ENCODE measurements around the gene EPHB3.

The EPHB3 gene

DNA sequence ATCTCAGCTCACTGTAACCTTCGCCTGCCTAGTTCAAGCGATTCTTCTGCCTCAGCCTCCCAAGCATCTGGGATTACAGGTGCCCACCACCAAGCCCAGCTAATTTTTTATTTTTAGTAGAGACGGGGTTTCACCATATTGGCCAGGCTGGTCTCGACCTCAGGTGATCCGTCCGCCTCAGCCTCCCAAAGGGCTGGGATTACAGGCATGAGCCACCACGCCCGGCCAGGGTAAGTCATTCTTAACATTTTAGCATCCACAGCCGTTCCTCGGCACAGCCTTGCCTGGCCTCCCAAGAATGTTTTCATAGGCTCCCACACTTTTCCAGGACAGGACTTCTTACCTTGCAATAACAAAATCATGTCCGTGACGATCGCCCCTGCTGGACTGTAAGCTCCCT lies 8.7 kb upstream of the EPHB3 start:
- Histone ChIP-seq H3K9me3 (ENCODE audit: control insufficient read depth, low read length) (no peaks in the 10 kb centered on the region), H3K4me2 (ENCODE audit: low read length) (no peak overlapping the region), H3K9ac (no peak overlapping the region), H3K36me3 (ENCODE audit: control insufficient read depth, insufficient read depth, low read length) (no peaks in the 10 kb centered on the region), H3K4me1 (no peaks in the 10 kb centered on the region), H3K27ac (no peak overlapping the region), H2AFZ (no peak overlapping the region), H3K27me3 (ENCODE audit: control insufficient read depth, insufficient read depth, low read length) (no peaks in the 10 kb centered on the region), H3K79me2 (no peaks in the 10 kb centered on the region), H3K4me3 (ENCODE audit: low read depth, low read length) (no peak overlapping the region)
- TF ChIP-seq, protein P1, sequence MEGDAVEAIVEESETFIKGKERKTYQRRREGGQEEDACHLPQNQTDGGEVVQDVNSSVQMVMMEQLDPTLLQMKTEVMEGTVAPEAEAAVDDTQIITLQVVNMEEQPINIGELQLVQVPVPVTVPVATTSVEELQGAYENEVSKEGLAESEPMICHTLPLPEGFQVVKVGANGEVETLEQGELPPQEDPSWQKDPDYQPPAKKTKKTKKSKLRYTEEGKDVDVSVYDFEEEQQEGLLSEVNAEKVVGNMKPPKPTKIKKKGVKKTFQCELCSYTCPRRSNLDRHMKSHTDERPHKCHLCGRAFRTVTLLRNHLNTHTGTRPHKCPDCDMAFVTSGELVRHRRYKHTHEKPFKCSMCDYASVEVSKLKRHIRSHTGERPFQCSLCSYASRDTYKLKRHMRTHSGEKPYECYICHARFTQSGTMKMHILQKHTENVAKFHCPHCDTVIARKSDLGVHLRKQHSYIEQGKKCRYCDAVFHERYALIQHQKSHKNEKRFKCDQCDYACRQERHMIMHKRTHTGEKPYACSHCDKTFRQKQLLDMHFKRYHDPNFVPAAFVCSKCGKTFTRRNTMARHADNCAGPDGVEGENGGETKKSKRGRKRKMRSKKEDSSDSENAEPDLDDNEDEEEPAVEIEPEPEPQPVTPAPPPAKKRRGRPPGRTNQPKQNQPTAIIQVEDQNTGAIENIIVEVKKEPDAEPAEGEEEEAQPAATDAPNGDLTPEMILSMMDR (IDR thresholded peaks at IDR 0.05) = no peak

DNA sequence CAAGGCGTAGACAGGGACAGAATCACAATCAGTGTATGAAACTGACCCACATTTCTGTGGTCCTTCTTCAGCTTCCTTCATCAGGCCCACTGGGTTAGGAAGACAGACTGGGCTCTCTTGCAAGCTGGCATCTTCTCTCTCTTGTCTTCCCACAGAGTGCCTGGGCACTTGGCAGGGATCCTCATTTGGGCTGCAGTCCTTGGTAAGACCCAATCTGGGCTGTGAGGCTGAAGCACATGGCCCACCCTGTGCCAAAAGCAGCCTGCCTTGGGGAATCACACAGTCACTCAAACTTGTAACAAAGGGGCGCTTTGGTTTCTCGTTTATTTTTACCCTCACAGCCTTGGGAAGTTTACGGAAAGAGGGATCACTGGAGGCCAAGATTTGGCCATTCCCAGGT lies 8.2 kb upstream of the EPHB3 start:
- Histone ChIP-seq H3K9me3 (ENCODE audit: control insufficient read depth, low read length) (no peaks in the 10 kb centered on the region), H3K4me2 (ENCODE audit: low read length) (no peak overlapping the region), H3K9ac (no peak overlapping the region), H3K27ac (no peak overlapping the region), H2AFZ (no peak overlapping the region), H3K4me1 (no peaks in the 10 kb centered on the region), H3K79me2 (no peaks in the 10 kb centered on the region), H3K27me3 (ENCODE audit: control insufficient read depth, insufficient read depth, low read length) (no peaks in the 10 kb centered on the region), H3K4me3 (ENCODE audit: low read depth, low read length) (no peak overlapping the region), H3K36me3 (ENCODE audit: control insufficient read depth, insufficient read depth, low read length) (no peaks in the 10 kb centered on the region)
- TF ChIP-seq, protein P1 (IDR thresholded peaks at IDR 0.05) = no peak

DNA sequence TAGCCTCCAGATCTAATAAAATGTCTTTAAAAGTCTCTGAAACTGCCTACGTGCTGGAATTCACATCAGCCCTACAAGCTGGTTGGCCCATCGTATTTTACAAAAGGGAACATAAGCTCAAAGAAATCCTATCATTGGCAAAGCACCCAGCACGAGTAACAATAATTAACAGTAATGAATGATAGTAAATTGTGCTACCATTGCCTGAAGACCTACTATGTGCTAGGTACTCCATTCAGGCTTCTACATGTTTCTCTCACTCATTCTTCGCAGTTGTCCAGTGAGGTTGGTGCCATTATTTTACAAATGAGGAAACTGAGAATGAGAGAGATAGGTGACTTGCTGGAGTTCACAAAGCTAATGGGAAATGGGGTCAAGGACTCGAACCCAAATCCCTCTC lies 7.1 kb upstream of the EPHB3 start:
- no peaks in the 10 kb centered on the region for H3K27me3 ChIP-seq (ENCODE audit: control insufficient read depth, insufficient read depth, low read length)
- H3K9ac ChIP-seq = no peak overlapping the region
- H3K4me1 ChIP-seq = no peaks in the 10 kb centered on the region
- no peak overlapping the region for H3K27ac ChIP-seq
- TF ChIP-seq, protein P1 (IDR thresholded peaks at IDR 0.05) = no peak
- H3K4me2 ChIP-seq (ENCODE audit: low read length) = no peak overlapping the region
- no peaks in the 10 kb centered on the region for H3K9me3 ChIP-seq (ENCODE audit: control insufficient read depth, low read length)
- no peak overlapping the region for H3K4me3 ChIP-seq (ENCODE audit: low read depth, low read length)
- H3K36me3 ChIP-seq (ENCODE audit: control insufficient read depth, insufficient read depth, low read length) = no peaks in the 10 kb centered on the region
- no peaks in the 10 kb centered on the region for H3K79me2 ChIP-seq
- no peak overlapping the region for H2AFZ ChIP-seq

DNA sequence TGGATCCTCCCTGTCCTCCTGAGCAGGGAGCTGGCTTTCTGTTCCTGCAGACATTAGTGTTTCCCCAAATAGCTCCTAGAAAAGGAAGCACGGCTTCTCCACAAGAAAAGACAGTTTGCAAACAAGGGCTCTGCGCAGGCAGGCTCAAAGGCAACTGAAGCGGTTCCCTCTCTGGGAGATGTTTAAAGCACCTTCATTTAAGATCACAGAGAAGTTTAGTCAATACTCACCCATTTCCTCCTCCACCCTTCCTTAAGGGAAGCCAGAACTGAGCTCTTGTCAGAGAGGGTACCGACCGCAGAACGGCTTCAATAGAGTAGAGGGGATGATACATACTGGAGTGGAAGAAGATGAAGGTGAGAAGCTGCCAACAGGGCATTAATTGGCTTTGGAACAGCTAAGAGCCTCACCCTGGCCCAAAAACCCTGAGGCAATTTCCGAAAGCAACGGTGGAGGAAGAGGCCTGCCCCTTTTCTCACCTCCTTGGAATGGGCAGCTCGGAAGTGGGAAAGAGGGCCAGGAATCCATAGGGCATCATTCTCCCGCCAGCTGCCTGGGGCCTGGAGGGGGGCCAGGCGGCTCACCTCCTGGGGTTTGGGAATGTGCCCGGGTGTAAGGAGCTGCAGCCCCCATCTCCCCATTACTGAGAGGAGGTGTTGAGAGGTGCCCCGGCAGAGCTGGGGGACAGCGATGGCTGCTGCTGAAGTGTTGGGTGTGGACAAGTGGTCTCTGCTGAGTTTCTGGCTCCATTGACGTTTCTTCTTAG lies 4.8 kb upstream of the EPHB3 start:
- Histone ChIP-seq H3K79me2 (no peaks in the 10 kb centered on the region), H2AFZ (no peak overlapping the region), H3K9me3 (ENCODE audit: control insufficient read depth, low read length) (no peaks in the 10 kb centered on the region), H3K36me3 (ENCODE audit: control insufficient read depth, insufficient read depth, low read length) (no peaks in the 10 kb centered on the region), H3K9ac (no peak overlapping the region), H3K27me3 (ENCODE audit: control insufficient read depth, insufficient read depth, low read length) (no peaks in the 10 kb centered on the region), H3K4me2 (ENCODE audit: low read length) (no peak overlapping the region), H3K27ac (no peak overlapping the region), H3K4me3 (ENCODE audit: low read depth, low read length) (no peak overlapping the region), H3K4me1 (peaks cover 10% of the 10 kb centered on the region)
- TF ChIP-seq, protein P1 (IDR thresholded peaks at IDR 0.05) = no peak

DNA sequence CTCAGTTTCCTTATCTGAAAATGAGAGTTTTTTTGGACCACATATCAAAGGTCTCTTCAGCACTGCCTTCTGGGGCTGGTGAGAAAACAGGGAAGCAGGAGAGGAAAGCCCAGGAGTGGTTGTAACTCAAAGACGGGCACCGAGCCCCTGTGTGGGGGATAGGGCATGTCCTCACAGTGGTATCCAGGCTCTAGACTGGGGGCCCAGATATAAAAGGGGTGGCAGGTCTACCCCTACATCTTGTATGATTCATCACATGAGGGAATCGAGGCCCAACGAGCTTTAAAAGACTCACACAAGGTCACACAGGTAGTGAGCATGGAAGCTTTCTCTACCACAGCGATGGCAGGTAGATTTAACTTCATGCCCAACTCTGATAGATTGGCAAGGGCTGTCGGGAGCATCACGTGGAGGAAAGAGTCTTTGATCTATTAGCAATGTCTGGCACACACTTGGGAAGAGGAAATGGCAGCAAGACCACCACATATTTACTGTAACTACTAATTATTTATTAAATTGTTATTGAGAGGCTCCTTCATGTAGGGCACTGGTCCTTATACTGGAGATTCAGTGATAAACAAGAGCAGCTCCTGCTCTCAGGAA lies 4.1 kb upstream of the EPHB3 start:
- Histone ChIP-seq H3K27ac (no peak overlapping the region), H3K9me3 (ENCODE audit: control insufficient read depth, low read length) (no peaks in the 10 kb centered on the region), H3K4me3 (ENCODE audit: low read depth, low read length) (no peak overlapping the region), H3K9ac (no peak overlapping the region), H3K4me1 (peaks cover 10% of the 10 kb centered on the region), H3K27me3 (ENCODE audit: control insufficient read depth, insufficient read depth, low read length) (no peaks in the 10 kb centered on the region), H3K79me2 (no peaks in the 10 kb centered on the region), H3K4me2 (ENCODE audit: low read length) (no peak overlapping the region), H3K36me3 (ENCODE audit: control insufficient read depth, insufficient read depth, low read length) (no peaks in the 10 kb centered on the region), H2AFZ (no peak overlapping the region)
- TF ChIP-seq, protein P1 (IDR thresholded peaks at IDR 0.05) = no peak

All from parathyroid adenoma (tissue), 2 donors.